Measurements from ENCODE around the gene KRT83.
"Not testable (repeated sequence)": the region's sequence is repeated elsewhere in the genome, so short reads cannot be mapped to it uniquely, and the experiment has no call there.

Gene KRT83

GRCh38 chr12:52331039-52331438, 9.8 kb upstream of the KRT83 start:
- DNase-seq, result no peak

GRCh38 chr12:52327830-52328500, 6.8 kb upstream of the KRT83 start:
- no peak for DNase-seq

DNA sequence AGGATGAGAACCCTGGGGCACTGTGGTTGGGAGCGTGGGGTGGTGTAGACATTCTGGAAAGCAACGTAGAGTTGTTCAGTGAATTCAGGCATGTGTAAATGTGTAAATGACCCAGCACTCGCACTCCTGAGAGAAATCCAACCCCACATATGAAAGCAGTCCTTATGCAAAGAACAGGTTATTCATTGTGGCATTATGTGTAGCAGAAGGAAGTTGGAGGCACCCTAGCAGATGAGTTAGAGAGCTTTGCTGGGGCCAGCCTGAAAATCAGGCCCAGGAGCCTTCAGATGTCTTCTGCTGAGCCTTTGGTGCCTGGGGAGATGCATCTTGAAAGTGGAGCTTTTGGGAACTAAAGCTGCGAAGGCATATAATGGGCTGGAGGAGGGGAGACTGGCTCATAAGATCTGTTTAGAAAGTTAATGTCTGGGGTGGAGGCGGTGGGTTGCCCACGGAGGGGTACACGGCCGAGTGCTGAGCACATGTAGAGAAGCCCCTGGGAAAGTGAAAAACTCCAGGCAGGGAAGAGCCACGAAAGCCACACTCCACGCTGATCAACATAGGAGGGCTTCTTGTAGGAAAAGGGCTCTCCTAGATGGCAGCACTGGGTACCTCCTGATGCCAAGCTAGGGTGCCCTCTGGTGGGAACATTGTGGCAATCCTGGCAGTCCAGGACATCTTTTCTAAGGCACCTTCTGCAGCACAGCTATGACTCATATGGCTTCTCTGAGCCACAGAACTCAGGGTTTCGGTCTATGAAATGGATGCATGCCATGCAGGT, 6.0 kb upstream of the KRT83 start:
- DNase-seq, result peak; percentile 74

DNA sequence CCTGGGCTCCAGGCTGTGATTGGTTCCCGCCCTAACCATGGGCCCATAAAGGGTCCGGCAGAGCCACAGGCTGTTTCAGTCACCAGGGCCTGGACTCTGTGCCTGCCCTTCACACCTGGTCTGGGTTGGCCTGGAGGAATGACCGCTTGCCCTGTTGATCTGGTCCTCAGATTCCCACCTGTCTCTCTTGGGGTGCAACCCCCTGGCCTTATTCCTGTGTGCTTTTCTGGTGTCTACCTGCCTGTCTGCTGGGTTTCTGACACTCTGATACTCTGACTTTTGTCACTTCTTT, 2.9 kb upstream of the KRT83 start:
- no peak for DNase-seq

DNA sequence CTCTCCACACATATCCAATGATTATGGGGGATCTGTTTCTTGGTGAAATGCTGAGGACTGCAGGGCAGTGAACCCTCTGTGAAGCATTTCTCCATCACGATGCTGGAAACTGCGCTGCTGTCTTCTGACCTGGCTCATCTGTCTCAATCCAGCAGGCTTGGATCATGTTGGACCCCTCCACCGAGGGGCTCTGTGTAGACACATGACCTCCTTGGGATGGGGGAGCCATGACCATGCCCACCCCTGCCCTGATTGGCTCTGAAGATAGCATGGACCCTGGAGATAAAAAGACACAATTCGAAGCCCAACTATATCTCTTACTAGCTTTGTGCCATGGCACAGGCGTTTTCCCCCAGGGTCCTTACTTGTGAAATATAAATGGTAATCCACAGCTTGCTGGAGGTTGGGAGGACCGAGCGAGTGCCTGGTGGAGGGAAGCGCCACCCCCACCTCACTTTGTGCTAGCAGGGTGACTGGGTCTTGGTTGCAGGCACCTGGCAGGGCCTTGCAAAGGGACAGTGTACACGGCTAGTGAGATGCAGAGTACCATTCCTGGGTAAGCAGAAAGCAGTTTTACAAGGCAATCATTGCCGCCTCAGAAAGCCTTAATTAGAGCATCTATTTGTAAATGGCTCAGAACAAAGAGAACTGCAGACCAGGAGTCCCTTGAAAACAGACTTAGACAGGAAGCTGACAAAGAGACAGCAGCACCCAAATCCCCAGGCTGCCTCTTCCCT, 2.4 kb upstream of the KRT83 start:
- no peak for DNase-seq

- no peak for DNase-seq
Observed at GRCh38 chr12:52323001-52323400, 1.8 kb upstream of the KRT83 start.

GRCh38 chr12:52322069-52322468, 871 bp upstream of the KRT83 start:
- DNase-seq, result no peak

- DNase-seq, result no peak
Observed at GRCh38 chr12:52321418-52321817, 220 bp upstream of the KRT83 start.

DNA sequence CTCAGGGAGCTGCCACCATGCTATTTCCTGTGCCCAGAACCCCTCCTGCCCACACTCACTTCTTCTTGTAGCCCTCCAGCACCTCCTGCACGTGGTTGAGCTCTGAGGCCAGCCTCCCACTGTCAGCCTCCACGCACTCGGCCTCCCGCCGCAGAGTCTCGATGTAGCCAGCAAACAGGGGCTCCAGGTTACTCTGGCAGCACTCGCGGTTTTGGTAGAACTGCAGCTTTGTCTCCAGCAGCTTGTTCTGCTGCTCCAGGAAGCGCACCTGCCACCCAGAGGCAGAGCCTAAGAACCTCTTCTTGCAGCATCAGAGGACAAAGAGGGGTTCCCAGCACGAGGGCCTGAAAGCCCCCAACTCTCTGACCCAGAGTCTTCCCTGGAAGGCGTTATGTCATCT, 2.1 kb downstream of the KRT83 start:
- no peak for DNase-seq

DNA sequence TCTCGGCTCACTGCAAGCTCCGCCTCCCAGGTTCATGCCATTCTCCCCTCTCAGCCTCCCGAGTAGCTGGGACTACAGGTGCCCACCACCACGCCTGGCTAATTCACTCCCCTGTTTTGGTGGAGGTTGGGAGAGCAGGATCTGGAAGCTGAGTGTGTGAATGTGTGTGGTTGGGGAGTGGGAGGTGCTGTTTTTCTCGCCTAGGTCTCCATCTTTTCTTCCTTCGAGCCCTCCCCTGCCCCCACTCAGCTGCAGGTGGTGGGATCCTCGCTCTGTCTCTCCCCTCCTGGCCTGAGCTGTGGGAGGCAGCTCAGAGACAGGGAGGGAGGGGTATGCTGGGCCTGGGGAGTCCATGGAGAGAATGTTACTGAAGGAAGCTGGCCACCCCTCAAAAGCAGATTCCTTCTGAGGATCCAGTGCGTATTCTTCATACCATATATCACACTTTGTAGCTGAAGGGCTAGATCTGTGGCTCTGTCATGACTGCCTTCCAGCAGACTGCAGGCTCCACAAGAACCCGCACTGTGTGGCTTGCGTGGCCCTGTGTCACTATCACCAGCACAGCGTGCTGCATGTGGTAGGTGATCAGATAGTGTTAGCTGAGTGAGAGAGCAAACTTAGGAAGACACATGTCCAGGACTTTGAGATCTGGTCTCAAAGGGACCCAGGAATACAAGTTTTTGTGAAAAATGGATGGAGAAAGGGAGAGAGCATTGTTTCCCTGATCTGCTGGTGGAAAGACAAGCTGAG, 2.8 kb downstream of the KRT83 start:
- DNase-seq, result no peak

DNA sequence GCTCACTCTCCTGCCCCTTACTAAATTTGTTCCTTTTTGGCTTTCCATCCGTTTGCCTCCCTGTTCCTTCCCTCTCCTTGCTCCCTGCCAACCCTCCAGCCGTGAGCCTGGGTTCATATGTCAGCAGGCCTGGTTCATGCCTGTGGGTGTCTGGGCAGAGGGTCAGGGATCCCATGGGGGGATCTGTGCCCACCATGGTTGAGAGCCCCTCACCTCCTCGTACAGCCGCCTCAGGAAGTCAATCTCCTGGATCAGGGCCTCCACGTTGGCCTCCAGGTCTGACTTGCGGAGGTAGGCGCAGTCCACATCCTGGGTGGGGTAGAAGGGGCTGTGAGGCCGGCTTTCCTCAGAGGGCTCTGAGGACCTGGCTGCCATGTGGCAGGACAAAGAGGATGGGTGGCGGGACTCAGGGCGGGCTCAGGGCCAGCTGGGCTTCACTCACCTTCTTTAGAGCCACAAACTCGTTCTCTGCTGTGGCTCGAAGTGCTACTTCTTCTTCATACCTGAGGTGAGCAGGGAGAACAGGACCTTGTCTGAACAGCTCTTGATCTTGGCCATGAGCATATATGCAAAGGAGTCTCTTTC, 3.6 kb downstream of the KRT83 start:
- no peak for DNase-seq

DNA sequence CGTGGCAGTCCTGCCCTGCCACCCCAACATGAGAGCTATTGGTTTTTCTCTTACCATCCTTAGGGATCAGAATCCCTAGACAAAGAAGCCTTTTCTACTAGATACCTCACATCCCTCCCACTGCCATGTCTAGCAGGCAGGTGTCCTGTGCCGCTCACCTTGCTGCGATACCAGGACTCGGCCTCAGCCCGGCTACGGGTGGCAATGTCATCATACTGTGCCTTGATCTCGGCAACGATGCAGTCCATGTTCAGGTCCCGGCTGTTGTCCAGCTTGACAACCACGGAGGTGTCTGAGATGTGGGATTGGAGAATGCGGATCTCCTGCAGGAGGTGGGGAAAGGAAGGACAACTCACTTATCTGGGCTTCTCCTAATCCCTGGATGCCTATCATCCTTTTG, 4.5 kb downstream of the KRT83 start:
- DNase-seq, result no peak

GRCh38 chr12:52316290-52316689, 4.9 kb downstream of the KRT83 start:
- no peak for DNase-seq

DNA sequence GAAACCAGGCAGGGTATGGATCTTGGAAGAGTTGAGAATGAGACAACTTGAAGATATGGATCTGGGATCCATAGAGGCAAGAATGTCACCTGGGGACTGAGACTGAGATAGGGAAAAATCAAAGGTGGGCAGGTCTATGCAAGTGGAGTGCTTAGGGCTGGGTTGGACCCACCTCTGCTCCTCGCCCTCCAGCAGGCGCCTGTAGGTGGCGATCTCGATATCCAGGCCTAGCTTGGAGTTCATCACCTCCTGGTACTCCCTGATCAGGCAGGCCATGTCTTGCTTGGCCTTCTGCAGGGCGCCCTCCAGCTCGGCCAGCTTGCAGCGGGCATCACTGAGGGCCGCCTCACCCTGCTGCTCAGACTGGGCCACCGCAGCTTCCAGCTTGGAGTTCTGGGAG, 5.5 kb downstream of the KRT83 start:
- DNase-seq, result not testable (repeated sequence)

DNA sequence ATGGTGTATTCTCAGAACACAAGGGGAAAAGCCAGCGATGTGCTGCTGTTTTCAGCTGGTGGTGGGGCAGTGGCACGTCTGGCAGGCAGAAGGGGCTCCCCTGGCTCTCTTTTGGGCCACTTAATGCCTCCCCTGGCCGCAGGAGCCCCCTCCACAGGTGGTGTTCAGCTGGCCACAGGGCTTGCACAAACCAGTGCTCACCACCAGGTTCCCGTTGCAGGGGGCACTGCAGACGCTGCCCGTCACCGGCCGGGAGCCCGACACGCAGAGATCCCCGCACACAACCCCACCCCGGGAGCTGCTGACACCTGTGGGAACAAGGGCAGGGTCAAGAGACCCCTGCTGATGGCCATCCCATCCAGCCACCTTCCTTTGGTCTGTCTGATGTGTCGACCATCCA, 6.7 kb downstream of the KRT83 start:
- no peak for DNase-seq

DNA sequence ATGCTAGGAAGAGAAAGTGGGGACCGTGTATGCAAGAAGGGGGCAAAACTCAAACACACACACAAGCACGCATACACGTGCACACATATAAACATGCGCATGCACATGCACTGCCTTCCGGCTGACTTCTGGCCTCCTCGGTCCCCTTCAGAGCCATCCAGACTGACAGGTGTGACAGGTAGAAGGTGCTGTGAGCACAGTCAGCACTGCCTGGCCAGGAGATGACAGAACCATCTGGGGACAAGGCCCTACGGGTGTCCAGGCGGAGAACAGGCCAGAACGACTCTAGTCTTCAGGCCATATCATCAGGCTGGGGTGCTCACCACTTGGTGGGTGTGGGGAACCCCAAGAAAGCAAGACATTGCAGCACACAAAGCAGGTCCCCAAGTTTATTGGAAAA, 7.3 kb downstream of the KRT83 start:
- DNase-seq, result no peak

- DNase-seq, result no peak
Observed at GRCh38 chr12:52313461-52313860, 7.7 kb downstream of the KRT83 start.

GRCh38 chr12:52312086-52312485, 9.1 kb downstream of the KRT83 start:
- DNase-seq, result no peak

DNA sequence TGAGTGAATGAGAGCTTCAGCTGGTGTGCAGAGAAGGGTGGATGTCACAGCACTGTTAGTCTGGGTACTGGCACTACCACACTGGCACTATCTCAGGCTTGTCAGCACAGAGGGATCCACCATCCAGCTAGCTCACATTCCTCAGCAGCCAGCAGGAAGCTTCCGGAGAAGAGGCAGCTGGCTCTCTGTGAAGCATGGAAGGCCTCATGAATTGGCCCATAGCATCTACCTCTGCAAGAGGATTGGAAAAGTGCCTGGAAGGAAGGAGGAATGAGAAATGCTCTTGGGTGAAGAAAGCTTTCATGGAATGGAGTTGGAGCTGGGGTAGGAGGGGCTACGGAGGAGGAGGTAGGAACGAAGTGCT, 9.9 kb downstream of the KRT83 start:
- no peak for DNase-seq

GRCh38 chr12:52310622-52311284, 10.4 kb downstream of the KRT83 start:
- DNase-seq, result no peak

- no peak for DNase-seq
Observed at GRCh38 chr12:52308806-52309425, 12.3 kb downstream of the KRT83 start.
